Endothelial cell of umbilical vein (primary cell): ENCODE results near the gene IL34. TPM values are rescaled to one million over a fixed set of nuclear protein-coding genes. Genes with fewer than 3 reads are reported as not detected.
"Not testable (repeated sequence)": the region's sequence is repeated elsewhere in the genome, so short reads cannot be mapped to it uniquely, and the experiment has no call there.

Source experiments
- BruUV-seq: library from RNA; stranded (reverse); fragments of 400-500 nt; replicated peaks from 2 replicates; lab custom pipeline; 2021; lab: Mats Ljungman, UMichigan
- CTCF ChIA-PET: fragments of 300-600, 350-600 bp; sonication (Branson Sonifier 250); formaldehyde crosslinking; loops from one replicate; lab custom pipeline; 2021; ENCODE audit warnings: antibody characterized with exemption, inconsistent platforms; lab: Charles Lee
- POLR2A ChIA-PET: fragments of 300-600, 350-600 bp; sonication (Branson Sonifier 250); formaldehyde crosslinking; loops from one replicate; lab custom pipeline; 2021; ENCODE audit warnings: antibody characterized with exemption, inconsistent platforms; lab: Charles Lee
- DNase-seq: peaks from one replicate; pipeline ENCODE4 v3.0.0-alpha.2; 2011; ENCODE audit warnings: low read depth, low spot score
- FAIRE-seq: peaks from 2 replicates; lab custom pipeline; 2011; peaks lifted over from hg19 to GRCh38; lab: Jason Lieb, UNC
- H2AFZ ChIP-seq: 2 replicates; pipeline ENCODE4 v1.6.0; 2012; ENCODE audit warnings: low read depth, low read length, control low read depth, inconsistent platforms
- H3K27ac ChIP-seq: 2 replicates; pipeline ENCODE4 v1.5.1; 2011; ENCODE audit warnings: low read depth, mild to moderate bottlenecking, control low read depth, low read length, moderate library complexity; ENCODE audit not compliant: insufficient read depth
- H3K27me3 ChIP-seq, 2 experiments: 2 replicates each; pipeline versions ENCODE4 v1.6.0 to v1.6.1; 2011; ENCODE audit warnings: low read length in 2 of 2, mixed read lengths in 1 of 2; ENCODE audit not compliant: control insufficient read depth in 2 of 2, insufficient read depth in 2 of 2
- H3K36me3 ChIP-seq, 2 experiments: 2 replicates in 1 of 2; 3 replicates in 1 of 2; pipeline ENCODE4 v1.5.1; 2011; ENCODE audit warnings: low read length in 2 of 2, mild to moderate bottlenecking in 1 of 2, moderate library complexity in 1 of 2; ENCODE audit not compliant: control insufficient read depth in 2 of 2, insufficient read depth in 2 of 2; ENCODE audit errors: extremely low read depth in 1 of 2
- H3K4me1 ChIP-seq: 3 replicates; pipeline ENCODE4 v1.5.1; 2011; ENCODE audit warnings: mild to moderate bottlenecking, low read length; ENCODE audit not compliant: control insufficient read depth, insufficient read depth; ENCODE audit errors: extremely low read depth
- H3K4me2 ChIP-seq: 2 replicates; pipeline ENCODE4 v1.6.1; 2011; ENCODE audit warnings: low read length, control low read depth, mixed read lengths; ENCODE audit not compliant: insufficient read depth
- H3K4me3 ChIP-seq, 3 experiments: fragments of 200-600 bp in 1 of 3; sonication (generic), shearing (Covaris generic) in 1 of 3; replicated peaks in 1 of 3; 2 replicates each; pipeline ENCODE4 v1.5.1; 2011 to 2016; ENCODE audit warnings: control low read depth in 3 of 3, low read length in 3 of 3, mild to moderate bottlenecking in 2 of 3, inconsistent platforms in 1 of 3, low read depth in 1 of 3, moderate library complexity in 1 of 3; ENCODE audit not compliant: insufficient read depth in 1 of 3
- H3K79me2 ChIP-seq: 2 replicates; pipeline ENCODE4 v1.6.0; 2012; ENCODE audit warnings: low read length, inconsistent platforms; ENCODE audit not compliant: control insufficient read depth, insufficient read depth
- H3K9ac ChIP-seq: replicated peaks from 2 replicates; pipeline ENCODE3; 2011; ENCODE audit warnings: low read length, control low read depth; ENCODE audit not compliant: insufficient read depth; ENCODE audit errors: extremely low read depth
- H3K9me1 ChIP-seq: replicated peaks from 3 replicates; pipeline ENCODE4 v1.6.0; 2011; ENCODE audit warnings: mild to moderate bottlenecking, low read length; ENCODE audit not compliant: control insufficient read depth, insufficient read depth; ENCODE audit errors: extremely low read depth
- H3K9me3 ChIP-seq: replicated peaks from 2 replicates; pipeline ENCODE4 v1.5.1; 2012; ENCODE audit warnings: low read length, inconsistent platforms; ENCODE audit not compliant: control insufficient read depth, insufficient read depth
- H4K20me1 ChIP-seq: replicated peaks from 2 replicates; pipeline ENCODE3; 2011; ENCODE audit warnings: mild to moderate bottlenecking, low read length; ENCODE audit not compliant: control insufficient read depth, insufficient read depth; ENCODE audit errors: extremely low read depth
- EZH2 ChIP-seq: IDR thresholded peaks from 2 replicates; pipeline ENCODE4 v1.6.1; 2012; ENCODE audit warnings: borderline replicate concordance, low read depth, mild to moderate bottlenecking, moderate library complexity, low read length, inconsistent platforms; ENCODE audit not compliant: severe bottlenecking
- FOS ChIP-seq: IDR thresholded peaks from 2 replicates; pipeline ENCODE4 v1.6.1; 2011; ENCODE audit warnings: mild to moderate bottlenecking, low read length, moderate library complexity, borderline replicate concordance; ENCODE audit not compliant: insufficient read depth
- GATA2 ChIP-seq: IDR thresholded peaks from 2 replicates; pipeline ENCODE4 v1.7.0; 2011; ENCODE audit warnings: low read depth, mild to moderate bottlenecking, moderate library complexity, mixed read lengths, low read length; ENCODE audit not compliant: insufficient read length, insufficient read depth
- MYC ChIP-seq: IDR thresholded peaks from one replicate; pipeline ENCODE4 v1.6.1; 2011; ENCODE audit warnings: mild to moderate bottlenecking, low read depth, low read length
- POLR2A ChIP-seq: IDR thresholded peaks from 2 replicates; pipeline ENCODE4 v1.6.1; 2012; ENCODE audit warnings: low read depth, mild to moderate bottlenecking, control low read depth, low read length
- POLR2AphosphoS5 ChIP-seq: IDR thresholded peaks from 2 replicates; pipeline ENCODE4 v1.6.1; 2012; ENCODE audit warnings: low read depth, mild to moderate bottlenecking, control low read depth, low read length, moderate library complexity; ENCODE audit not compliant: insufficient read depth
- dilution Hi-C: fragments of 300-500 bp; cut with MboI; formaldehyde crosslinking; loops from one replicate; pipeline ENCODE4 v1.15.0; 2019; ENCODE audit warnings: low sequenced_read_pairs; ENCODE audit not compliant: extremely low pct_ligation_motif_present
- intact Hi-C: fragments of 100-400 bp; cut with micrococcal nuclease; formaldehyde crosslinking; loops from one replicate; pipeline ENCODE4 v1.10.0; 2022
- polyA plus RNA-seq, 4 experiments: library from polyadenylated mRNA; depleted of rRNA in 3 of 4; stranded (reverse) in 3 of 4; unstranded in 1 of 4; fragments of >200 nt; gene quantifications; 2 replicates each; pipeline versions ENCODE4 v1.2.1 to v1.2.3, GENCODE V29; 2011 to 2012; ENCODE audit warnings: missing spikeins in 1 of 4
- total RNA-seq: library from RNA; stranded (reverse); gene quantifications from 2 replicates; pipeline ENCODE4 v1.2.3, GENCODE V29; 2021
- TF ChIP-seq, protein P1 (sequence below), 2 donors: IDR thresholded peaks; 1 replicate in 1 of 2; 2 replicates in 1 of 2; pipeline ENCODE4 v1.5.1; 2011; ENCODE audit warnings: low read length in 2 of 2, mild to moderate bottlenecking in 2 of 2, moderate library complexity in 2 of 2, control low read depth in 1 of 2, inconsistent platforms in 1 of 2, low read depth in 1 of 2; ENCODE audit not compliant: insufficient read depth in 1 of 2; ENCODE audit errors: extremely low read depth in 1 of 2
- TF ChIP-seq, protein P2 (sequence below): IDR thresholded peaks from 2 replicates; pipeline ENCODE4 v1.6.1; 2011; ENCODE audit not compliant: insufficient read depth, insufficient read length

The IL34 gene
- total and polyA plus RNA-seq, 2 donors (not counting 3 experiments of a cell fraction or from before 2014, with no cell fraction given), result 0.88 to 0.97 TPM

DNA sequence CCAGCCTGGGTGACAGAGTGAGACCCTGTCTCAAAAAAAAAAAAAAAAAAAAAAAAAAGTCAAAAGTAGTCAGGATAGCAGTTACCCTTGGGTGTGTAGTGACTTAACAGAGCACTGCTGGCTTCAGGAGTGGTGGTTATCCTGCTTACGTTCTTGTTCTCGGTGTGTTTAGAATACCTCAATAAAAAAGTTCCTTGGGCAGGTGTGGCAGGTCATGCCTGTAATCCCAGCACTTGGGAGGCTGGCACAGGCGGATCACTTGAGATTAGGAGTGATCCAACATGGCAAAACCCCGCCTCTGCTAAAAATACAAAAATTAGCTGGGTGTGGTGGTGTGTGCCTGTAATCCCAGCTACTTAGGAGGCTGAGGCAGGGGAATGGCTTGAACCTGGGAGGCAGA lies 24.6 kb downstream of the IL34 start:
- H4K20me1 ChIP-seq, BruUV-seq, H3K27ac ChIP-seq, H2AFZ ChIP-seq, H3K27me3 ChIP-seq, intact Hi-C loops, H3K4me3 ChIP-seq, H3K9ac ChIP-seq, FAIRE-seq, H3K4me1 ChIP-seq, H3K9me1 ChIP-seq, CTCF ChIA-PET, H3K79me2 ChIP-seq, H3K4me2 ChIP-seq, POLR2A ChIA-PET, DNase-seq, H3K9me3 ChIP-seq: not testable (repeated sequence)
- peaks cover 4 to 30% of the 10 kb centered on the region in 2 experiments for H3K36me3 ChIP-seq
- dilution Hi-C loops, result loop anchor here (25.0 kb wide), 1 partner anchor 134 kb away; no protein-coding TSS in a partner anchor

DNA sequence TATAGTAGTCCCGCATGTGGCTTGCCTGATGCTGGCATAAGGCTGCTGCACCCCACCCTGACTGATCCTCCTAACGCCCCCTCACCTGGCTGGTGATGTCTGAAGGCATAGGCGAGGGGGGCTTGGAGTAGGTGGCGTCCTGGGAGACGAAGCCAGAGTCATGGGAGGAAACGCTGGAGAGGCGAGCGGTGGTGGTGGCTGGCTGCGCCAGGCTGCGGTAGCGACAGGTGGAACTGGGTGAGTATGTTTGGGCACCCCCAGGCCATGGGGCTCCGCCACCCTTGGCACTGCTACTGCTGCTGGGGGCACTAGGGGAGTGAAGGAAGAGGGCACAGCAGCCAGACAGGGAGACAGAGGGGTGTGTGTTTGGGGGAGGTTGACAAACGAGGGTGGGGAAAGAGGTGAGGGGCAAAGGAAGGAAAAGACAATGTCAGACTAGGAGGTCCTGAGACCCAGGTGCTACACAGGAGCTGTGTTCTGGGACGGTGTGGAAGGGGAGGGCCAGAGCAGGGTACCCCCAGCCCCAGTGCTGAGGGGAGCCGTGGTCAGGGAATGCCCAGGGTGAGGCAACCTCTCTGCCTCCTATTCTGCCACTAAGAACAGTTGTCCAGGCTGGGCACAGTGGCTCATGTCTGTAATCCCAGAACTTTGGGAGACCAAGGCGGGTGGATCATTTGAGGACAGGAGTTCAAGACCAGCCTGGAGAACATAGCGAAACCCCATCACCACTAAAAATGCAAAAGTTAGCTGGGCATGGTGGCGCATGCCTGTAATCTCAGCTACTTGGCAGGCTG lies 28.1 kb downstream of the IL34 start:
- intact Hi-C loops, result no loop called here
- Histone ChIP-seq H3K36me3 (peaks cover 13 to 45% of the 10 kb centered on the region in 2 experiments), H3K4me1 (no peaks in the 10 kb centered on the region), H3K9me1 (no peaks in the 10 kb centered on the region), H3K27ac (no peak overlapping the region), H2AFZ (no peak overlapping the region), H3K79me2 (no peaks in the 10 kb centered on the region), H3K4me2 (no peak overlapping the region), H3K9me3 (no peaks in the 10 kb centered on the region), H3K27me3 (no peaks in the 10 kb centered on the region), H3K4me3 (no peak overlapping the region), H4K20me1 (no peaks in the 10 kb centered on the region), H3K9ac (no peak overlapping the region)
- DNase-seq (no peak), FAIRE-seq (no peak)
- CTCF ChIA-PET, result interaction anchor here (0.9 to 1.1 kb wide), 2 partner anchors 96 to 97 kb away, joined by 3 to 5 read pairs; no protein-coding TSS in a partner anchor
- BruUV-seq, result no TSS peak
- dilution Hi-C loops, result loop anchor here (25.0 kb wide), 1 partner anchor 137 kb away; no protein-coding TSS in a partner anchor
- TF ChIP-seq, protein P1, sequence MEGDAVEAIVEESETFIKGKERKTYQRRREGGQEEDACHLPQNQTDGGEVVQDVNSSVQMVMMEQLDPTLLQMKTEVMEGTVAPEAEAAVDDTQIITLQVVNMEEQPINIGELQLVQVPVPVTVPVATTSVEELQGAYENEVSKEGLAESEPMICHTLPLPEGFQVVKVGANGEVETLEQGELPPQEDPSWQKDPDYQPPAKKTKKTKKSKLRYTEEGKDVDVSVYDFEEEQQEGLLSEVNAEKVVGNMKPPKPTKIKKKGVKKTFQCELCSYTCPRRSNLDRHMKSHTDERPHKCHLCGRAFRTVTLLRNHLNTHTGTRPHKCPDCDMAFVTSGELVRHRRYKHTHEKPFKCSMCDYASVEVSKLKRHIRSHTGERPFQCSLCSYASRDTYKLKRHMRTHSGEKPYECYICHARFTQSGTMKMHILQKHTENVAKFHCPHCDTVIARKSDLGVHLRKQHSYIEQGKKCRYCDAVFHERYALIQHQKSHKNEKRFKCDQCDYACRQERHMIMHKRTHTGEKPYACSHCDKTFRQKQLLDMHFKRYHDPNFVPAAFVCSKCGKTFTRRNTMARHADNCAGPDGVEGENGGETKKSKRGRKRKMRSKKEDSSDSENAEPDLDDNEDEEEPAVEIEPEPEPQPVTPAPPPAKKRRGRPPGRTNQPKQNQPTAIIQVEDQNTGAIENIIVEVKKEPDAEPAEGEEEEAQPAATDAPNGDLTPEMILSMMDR (IDR thresholded peaks at IDR 0.05; ENCODE audit: extremely low read depth in 1 of 2, insufficient read depth in 1 of 2, low read depth in 1 of 2, low read length in 2 of 2), result no peak
- no peak for TF ChIP-seq POLR2AphosphoS5
- no peak for TF ChIP-seq GATA2
- no peak for TF ChIP-seq MYC
- no peak for TF ChIP-seq FOS
- TF ChIP-seq POLR2A, result no peak
- TF ChIP-seq, protein P2, sequence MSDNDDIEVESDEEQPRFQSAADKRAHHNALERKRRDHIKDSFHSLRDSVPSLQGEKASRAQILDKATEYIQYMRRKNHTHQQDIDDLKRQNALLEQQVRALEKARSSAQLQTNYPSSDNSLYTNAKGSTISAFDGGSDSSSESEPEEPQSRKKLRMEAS, result no peak
- no peak for TF ChIP-seq EZH2
- POLR2A ChIA-PET, result no interaction called here
